DMS 273 (cell line): Measurements from ENCODE around the gene TBX15.
"Not testable (repeated sequence)": the region's sequence is repeated elsewhere in the genome, so short reads cannot be mapped to it uniquely, and the experiment has no call there.

Experiments used
- DNase-seq: peaks from one replicate; lab custom pipeline; 2025; ENCODE audit not compliant: unreplicated experiment; lab: John Stamatoyannopoulos, UW

The TBX15 gene

DNA sequence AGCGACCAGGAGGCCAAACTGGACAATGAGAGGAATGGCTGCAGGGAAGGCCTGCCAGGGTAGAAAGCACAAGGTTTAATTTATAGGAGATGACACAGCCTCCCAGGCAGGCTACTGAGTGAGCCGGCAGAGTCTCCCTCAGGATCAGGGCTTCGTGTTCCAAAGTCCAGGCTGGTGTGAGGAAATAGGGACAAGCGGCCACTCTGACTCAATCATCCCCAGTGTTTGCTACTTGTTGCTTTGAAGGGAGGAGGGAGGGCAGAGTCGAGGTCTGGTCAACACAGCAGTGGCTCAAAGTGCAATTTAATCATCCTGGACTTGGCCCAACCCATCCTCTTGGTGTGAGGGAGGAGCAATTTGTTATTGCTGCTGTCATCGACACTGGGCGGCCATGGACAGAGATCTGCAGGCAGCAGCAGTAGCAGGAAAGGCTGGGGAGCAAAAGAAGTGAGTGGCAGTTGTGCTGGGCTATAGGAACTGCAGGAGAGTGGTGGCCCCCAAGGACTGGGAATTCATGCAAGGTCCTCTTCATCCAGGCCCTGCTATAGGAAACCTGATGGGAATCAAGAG lies 27.5 kb downstream of the TBX15 start:
- DNase-seq: no peak

- DNase-seq: no peak
Observed at GRCh38 chr1:118960026-118960561, 28.0 kb downstream of the TBX15 start.

DNA sequence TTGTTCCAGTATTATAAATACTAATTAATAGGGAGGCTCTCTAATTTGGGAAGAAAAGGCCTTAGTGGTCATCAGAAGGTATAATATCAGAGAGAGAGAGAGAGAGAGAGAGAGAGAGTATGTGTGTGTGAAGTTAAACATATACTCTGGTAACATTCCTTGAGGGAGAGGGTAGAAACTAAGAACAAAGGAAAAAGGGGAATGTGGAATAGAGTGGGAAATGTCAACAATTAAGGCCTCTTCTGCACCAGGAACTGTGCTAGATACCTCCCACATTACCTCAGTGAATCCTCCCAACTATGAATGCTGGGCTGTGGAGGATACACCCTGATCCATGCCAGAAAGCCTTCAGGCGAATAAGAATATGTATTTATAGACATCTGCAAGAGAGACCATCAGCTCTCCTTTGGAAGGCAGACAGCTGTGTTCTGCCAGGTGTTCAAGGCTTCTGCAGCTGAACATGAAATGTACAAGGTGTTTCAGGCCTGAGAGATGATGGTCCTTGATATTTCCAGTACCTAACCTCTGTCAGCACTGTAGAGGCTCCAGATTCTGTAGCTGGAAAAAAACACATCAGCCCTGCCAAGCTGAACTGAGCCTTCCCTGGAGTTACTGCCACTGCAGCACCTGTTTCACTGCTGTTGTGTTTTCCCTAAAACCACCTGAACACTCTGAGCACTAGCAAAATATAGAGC lies 29.1 kb downstream of the TBX15 start:
- no peak for DNase-seq

DNA sequence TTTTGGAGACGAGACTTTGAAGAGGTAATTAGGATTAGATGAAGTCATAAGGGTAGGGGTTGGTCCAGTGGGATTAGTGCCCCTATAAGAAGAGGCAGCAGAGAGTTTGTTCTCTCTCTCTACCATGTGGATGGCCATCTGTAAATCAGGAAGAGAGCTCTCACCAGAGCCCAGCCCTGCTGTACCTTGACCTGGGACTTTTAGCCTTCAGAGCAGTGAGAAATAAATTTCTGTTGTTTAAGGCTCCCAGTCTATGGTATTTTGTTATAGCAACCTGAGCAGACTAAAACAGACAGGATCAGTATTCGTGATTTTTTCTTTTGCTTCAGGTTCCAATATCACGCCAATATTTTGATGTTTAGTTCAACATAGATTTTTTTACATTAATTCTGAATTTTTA lies 30.0 kb downstream of the TBX15 start:
- no peak for DNase-seq

DNA sequence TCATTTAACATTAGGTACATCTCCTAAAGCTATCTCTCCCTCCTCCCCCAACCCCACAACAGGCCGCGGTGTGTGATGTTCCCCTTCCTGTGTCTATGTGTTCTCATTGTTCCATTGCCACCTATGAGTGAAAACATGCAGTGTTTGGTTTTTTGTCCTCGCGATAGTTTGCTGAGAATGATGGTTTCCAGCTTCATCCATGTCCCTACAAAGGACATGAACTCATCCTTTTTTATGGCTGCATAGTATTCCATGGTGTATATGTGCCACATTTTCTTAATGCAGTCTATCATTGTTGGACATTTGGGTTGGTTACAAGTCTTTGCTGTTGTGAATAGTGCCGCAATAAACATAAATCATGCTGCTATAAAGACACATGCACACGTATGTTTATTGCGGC lies 30.6 kb downstream of the TBX15 start:
- DNase-seq: not testable (repeated sequence)

DNA sequence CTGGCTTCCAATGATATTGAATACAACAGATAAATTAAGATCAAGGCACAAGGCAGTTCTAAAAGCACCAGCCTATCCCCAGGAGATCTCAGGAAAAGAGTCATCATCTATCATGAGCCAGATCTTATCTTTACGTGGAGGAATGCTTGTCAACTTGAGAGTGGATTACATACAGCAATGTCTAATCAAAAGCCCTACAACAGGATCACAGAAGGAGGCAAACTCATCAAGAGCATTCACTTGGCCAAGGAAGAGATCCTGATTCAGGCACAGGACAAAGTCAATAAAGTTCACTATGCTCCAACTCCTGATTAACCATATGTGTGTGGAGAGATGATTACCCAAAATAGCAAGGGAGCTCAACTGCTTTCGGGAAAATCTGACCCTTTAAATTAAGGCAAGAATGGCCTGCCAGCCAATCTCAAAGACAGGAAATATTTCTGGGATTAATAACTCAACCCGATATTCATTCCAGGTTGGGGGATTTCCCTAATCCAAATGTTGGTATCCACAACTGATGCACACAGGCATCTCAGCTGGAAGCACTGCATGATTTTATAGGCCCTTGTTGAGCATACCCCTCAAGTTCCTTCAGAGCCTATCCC lies 33.7 kb downstream of the TBX15 start:
- DNase-seq: no peak

DNA sequence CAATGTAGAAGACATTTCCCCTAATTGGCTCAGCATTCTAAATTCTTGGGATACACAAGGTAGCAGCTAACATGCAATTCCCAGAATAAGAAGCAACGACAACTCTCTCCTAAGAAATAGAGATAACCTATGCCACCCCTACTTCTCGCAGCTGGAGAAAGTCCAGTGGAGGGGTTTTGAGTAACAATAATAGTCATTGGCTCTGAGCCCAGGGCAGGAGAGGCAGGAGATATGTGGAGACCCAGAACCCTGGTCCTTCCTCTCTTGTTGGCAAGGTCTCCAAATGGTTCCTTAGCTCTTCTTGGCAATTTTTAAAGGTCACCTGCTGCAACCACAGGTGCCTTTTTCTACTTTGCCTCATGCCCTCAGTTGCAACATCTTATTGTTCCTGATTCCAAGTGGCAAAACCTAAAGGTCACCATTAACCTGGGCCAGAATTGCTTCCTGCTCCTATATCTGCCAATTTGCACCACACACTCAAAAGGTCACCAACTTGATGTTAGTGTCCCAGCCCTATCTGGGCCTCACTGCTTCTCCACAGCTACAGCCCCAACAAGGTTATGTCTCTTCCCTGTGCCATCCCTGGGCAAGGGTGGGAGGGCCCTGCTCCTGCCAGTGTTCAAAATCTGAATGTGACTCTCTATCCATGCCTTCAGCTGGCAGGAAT lies 36.7 kb downstream of the TBX15 start:
- no peak for DNase-seq

- DNase-seq: no peak
Observed at GRCh38 chr1:118949315-118949714, 38.8 kb downstream of the TBX15 start.

DNA sequence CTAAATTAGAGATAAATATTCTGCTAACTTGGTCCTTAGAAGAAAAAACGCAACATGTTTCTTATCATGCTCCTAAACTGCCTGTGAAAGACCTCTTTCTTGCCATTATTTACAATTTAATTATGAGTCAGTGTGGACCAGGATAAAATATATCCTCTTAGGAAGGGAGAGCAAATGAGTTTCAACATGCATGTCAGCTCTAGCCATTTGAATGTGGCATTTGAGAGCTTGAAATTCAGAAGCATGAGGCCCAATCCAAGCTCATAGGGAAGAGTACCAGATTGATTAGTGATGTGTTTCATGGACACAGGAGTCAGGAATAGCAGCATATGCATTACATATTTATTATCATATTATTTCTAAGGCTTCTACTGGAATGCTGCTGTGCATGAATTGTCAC lies 39.3 kb downstream of the TBX15 start:
- DNase-seq: no peak

- no peak for DNase-seq
Observed at GRCh38 chr1:118948351-118948750, 39.8 kb downstream of the TBX15 start.

- no peak for DNase-seq
Observed at GRCh38 chr1:118947790-118948189, 40.4 kb downstream of the TBX15 start.

DNA sequence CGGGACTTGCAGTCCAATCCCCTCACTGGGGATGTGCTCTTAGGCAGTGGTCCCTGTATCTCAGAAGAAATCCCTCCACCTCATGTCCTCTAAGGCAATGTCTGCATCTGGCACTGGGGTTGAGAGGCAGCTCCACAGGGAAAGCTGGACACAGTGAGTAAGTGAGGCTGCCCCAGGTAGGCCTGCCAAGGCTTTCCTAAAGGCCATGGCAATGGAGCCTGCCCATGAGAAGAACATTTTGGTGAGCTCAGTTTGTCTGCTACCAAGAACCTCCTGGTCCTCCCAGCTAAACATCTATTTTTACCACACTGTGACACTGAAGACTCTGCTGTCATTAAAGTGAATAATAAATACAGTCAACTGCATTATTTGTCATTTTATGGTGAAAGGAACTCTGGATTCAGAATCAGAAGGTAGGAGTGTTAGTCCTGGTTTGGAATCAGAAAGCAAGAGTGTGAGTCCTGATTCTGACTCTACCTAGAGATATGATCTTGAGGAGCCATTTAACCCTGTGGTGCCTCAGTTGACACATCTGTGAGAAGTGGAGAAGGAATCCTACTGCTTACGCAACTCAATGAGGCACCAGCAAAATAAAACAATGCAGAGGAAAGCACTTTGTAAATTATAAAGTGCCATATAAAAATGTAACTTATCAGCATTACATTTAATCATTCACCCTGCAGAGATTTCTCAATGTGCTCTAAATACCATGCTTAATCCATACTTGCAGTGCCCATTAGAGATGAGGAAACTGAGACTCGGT lies 41.0 kb downstream of the TBX15 start:
- no peak for DNase-seq

DNA sequence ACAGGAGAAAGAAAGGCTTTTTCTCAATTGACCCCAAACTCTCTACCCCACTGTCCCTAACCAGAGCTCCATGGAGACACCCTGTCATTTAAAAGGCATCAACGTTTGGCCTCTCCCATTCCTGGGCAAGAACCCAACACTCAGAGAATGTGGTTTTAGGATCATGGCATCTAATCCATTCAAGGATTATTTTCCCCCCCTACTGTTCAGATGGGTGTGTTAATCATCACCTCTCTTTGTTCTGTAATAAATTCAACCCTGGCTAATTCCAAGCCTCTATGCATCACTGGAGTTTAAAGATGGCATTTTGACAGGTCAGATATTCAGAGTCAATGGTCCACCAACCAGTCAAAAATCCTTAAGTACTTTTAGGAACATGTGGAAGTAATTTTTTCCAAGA lies 42.7 kb downstream of the TBX15 start:
- peak; percentile 18 for DNase-seq

GRCh38 chr1:118944546-118944945 lies 43.6 kb downstream of the TBX15 start:
- no peak for DNase-seq

- DNase-seq: no peak
Observed at GRCh38 chr1:118944133-118944532, 44.0 kb downstream of the TBX15 start.

DNA sequence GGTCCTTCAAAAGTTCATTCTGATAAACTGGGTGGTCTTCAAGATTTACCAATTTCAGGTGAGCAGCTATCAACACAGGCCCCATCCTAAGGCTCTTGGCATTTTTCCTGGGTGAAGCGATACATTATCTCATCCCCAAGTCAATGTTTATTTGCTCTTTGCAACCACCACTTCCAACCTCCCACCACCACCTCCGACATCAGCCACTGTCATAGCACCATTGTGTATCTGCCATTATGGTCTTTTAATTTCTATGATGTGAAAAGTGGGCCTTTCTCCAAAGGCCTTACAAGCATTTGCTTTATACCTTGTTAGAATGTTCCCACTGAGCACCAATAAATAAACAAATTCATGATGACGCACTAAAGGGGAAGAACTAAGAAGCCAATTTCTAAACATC lies 47.2 kb downstream of the TBX15 start:
- DNase-seq: no peak

DNA sequence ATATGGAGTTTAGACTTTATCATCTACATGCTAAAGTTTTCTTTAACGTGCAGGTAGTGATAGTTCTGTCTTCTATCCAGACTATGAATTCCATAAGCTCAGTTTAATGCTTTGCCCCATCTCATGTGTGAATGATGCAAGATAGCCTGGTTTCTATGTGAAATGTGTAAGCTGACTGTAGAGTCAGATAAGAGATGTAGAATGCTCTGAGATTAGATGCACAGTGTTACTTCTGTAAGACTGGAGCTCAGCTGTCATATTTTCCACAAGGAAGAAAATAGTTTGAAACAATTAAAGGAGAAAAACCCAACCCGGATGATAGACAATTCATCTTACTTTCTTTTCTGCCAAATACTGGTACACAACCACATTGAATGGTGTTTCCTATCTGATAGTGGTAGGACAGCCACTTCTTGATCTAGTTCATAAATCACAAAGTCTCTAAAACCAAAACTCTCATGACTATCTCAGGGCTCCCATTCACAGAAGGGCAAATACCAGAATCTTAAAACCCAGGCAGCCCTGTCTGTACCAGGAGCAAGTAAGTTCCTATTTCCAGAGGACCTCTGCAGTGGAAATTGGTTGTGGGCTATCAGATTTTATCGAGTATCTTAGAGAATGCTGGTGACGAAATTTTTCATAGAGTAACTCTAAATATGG lies 50.6 kb downstream of the TBX15 start:
- DNase-seq: no peak

DNA sequence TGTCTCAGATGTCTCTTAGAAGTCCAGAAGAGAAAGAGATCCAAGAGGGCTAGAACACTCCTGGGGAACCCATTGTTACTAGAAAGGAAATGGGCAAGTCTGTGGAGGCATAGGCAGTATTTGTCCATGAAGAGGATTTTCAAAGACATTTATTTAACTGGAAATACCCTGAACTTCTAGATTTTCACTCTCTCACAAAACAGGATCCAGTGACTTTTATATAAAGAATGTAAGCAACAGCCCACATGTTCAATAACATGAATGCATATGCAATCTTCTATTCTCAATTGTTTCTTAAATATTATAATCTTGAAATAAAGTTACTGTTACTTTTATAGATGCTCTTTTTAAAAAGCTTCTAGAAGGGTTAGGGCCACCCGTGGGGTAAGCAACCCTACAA lies 53.4 kb downstream of the TBX15 start:
- DNase-seq: no peak

GRCh38 chr1:118933051-118933781 lies 54.9 kb downstream of the TBX15 start:
- DNase-seq: no peak

GRCh38 chr1:118931876-118932275 lies 56.3 kb downstream of the TBX15 start:
- DNase-seq: peak; percentile 18
